IPS-20b (cell line): ENCODE measurements around the gene EVI5.

Source experiments
- H3K27ac ChIP-seq: one replicate; pipeline ENCODE4 v1.5.1; 2013; ENCODE audit warnings: low read length
- H3K27me3 ChIP-seq: 2 replicates; pipeline ENCODE4 v1.6.1; 2013; ENCODE audit warnings: mild to moderate bottlenecking, low read length, inconsistent platforms; ENCODE audit not compliant: insufficient read depth
- H3K36me3 ChIP-seq: 2 replicates; pipeline ENCODE4 v1.6.1; 2013; ENCODE audit warnings: low read depth, mild to moderate bottlenecking, inconsistent platforms, low read length, moderate library complexity; ENCODE audit not compliant: insufficient read depth
- H3K4me1 ChIP-seq: 2 replicates; pipeline ENCODE4 v1.6.1; 2013; ENCODE audit warnings: mild to moderate bottlenecking, control low read depth, inconsistent platforms, low read length, moderate library complexity; ENCODE audit not compliant: insufficient read depth
- H3K4me3 ChIP-seq: 2 replicates; pipeline ENCODE4 v1.5.1; 2013; ENCODE audit warnings: mild to moderate bottlenecking, low read length, inconsistent platforms
- H3K9ac ChIP-seq: 2 replicates; pipeline ENCODE4 v1.6.1; 2013; ENCODE audit warnings: low read depth, mild to moderate bottlenecking, inconsistent platforms, low read length, moderate library complexity
- H3K9me3 ChIP-seq: 2 replicates; pipeline ENCODE4 v1.6.1; 2013; ENCODE audit warnings: mild to moderate bottlenecking, low read depth, low read length, inconsistent platforms; ENCODE audit not compliant: insufficient read depth

The EVI5 gene

GRCh38 chr1:92784639-92785500 is at the start of gene EVI5:
Gene EVI5 (minus strand): TSS chr1:92785108. CDS start chr1:92736546, 48,562 bp downstream.
- Histone ChIP-seq H3K27ac (no peak within 1 kb of the TSS), H3K9ac (peak within 1 kb of the TSS; percentile 76; the same call in 1 of the 2 replicates), H3K27me3 (peaks cover 21% of the 10 kb centered on the region), H3K9me3 (no peaks in the 10 kb centered on the region), H3K4me3 (peak within 1 kb of the TSS; percentile 78), H3K4me1 (0 out of 2 replicates have a peak, but pooled peaks cover 3% of the 10 kb centered on the region), H3K36me3 (no peaks in the 10 kb centered on the region; the same call in 1 of the 2 replicates)

GRCh38 chr1:92834617-92835016 is 49.7 kb upstream of the EVI5 start:
- Histone ChIP-seq H3K9ac (peak overlapping the region; percentile 99; the same call in 1 of the 2 replicates), H3K27ac (no peak overlapping the region), H3K4me1 (peaks cover 15% of the 10 kb centered on the region; the same call in 1 of the 2 replicates), H3K9me3 (no peaks in the 10 kb centered on the region), H3K27me3 (no peaks in the 10 kb centered on the region), H3K36me3 (peaks cover 75% of the 10 kb centered on the region), H3K4me3 (peak overlapping the region; percentile 93)

GRCh38 chr1:92833840-92834239 is 48.9 kb upstream of the EVI5 start:
- Histone ChIP-seq H3K27ac (no peak overlapping the region), H3K4me3 (peak overlapping the region; percentile 93), H3K4me1 (peaks cover 15% of the 10 kb centered on the region; the same call in 1 of the 2 replicates)

GRCh38 chr1:92832537-92833114 is 47.7 kb upstream of the EVI5 start:
- H3K4me1 ChIP-seq: peaks cover 15% of the 10 kb centered on the region; the same call in 1 of the 2 replicates
- peak overlapping the region; percentile 93 for H3K4me3 ChIP-seq
- peak overlapping the region; percentile 92 for H3K27ac ChIP-seq
- no peaks in the 10 kb centered on the region for H3K9me3 ChIP-seq
- H3K36me3 ChIP-seq: peaks cover 55% of the 10 kb centered on the region
- peak overlapping the region; percentile 99 for H3K9ac ChIP-seq
- no peaks in the 10 kb centered on the region for H3K27me3 ChIP-seq

More at GRCh38 chr1:92833840-92834239, 48.9 kb upstream of the EVI5 start:
- Histone ChIP-seq H3K9ac (peak overlapping the region; percentile 99), H3K36me3 (peaks cover 67% of the 10 kb centered on the region), H3K9me3 (no peaks in the 10 kb centered on the region), H3K27me3 (no peaks in the 10 kb centered on the region)

GRCh38 chr1:92831762-92832536 is 47.0 kb upstream of the EVI5 start, which contains the start of gene RPL5:
Gene RPL5 (plus strand): TSS chr1:92832040. CDS start chr1:92832115, 75 bp downstream.
- Histone ChIP-seq H3K9me3 (no peaks in the 10 kb centered on the region), H3K36me3 (peaks cover 48% of the 10 kb centered on the region), H3K4me3 (peak within 1 kb of the TSS; percentile 93), H3K4me1 (peaks cover 15% of the 10 kb centered on the region; the same call in 1 of the 2 replicates), H3K27ac (peak within 1 kb of the TSS; percentile 92), H3K9ac (peak within 1 kb of the TSS; percentile 99), H3K27me3 (no peaks in the 10 kb centered on the region)

- Histone ChIP-seq H3K4me3 (peak overlapping the region; percentile 93; the same call in 1 of the 2 replicates), H3K36me3 (peaks cover 43% of the 10 kb centered on the region), H3K9me3 (no peaks in the 10 kb centered on the region), H3K4me1 (peaks cover 15% of the 10 kb centered on the region; the same call in 1 of the 2 replicates), H3K9ac (no peak overlapping the region), H3K27ac (no peak overlapping the region), H3K27me3 (no peaks in the 10 kb centered on the region)
Measured at GRCh38 chr1:92831368-92831761, 46.5 kb upstream of the EVI5 start.

- Histone ChIP-seq H3K27me3 (no peaks in the 10 kb centered on the region), H3K4me3 (no peak overlapping the region), H3K27ac (no peak overlapping the region), H3K36me3 (no peaks in the 10 kb centered on the region), H3K9me3 (no peaks in the 10 kb centered on the region), H3K4me1 (no peaks in the 10 kb centered on the region; the same call in 1 of the 2 replicates), H3K9ac (no peak overlapping the region)
Measured at GRCh38 chr1:92826792-92827191, 41.9 kb upstream of the EVI5 start.

- Histone ChIP-seq H3K4me1 (no peaks in the 10 kb centered on the region), H3K9me3 (no peaks in the 10 kb centered on the region), H3K27ac (no peak overlapping the region), H3K9ac (no peak overlapping the region; the same call in 1 of the 2 replicates), H3K4me3 (no peak overlapping the region), H3K36me3 (no peaks in the 10 kb centered on the region), H3K27me3 (no peaks in the 10 kb centered on the region)
Measured at GRCh38 chr1:92822879-92823278, 38.0 kb upstream of the EVI5 start.

GRCh38 chr1:92820551-92820950 is 35.6 kb upstream of the EVI5 start:
- Histone ChIP-seq H3K4me3 (no peak overlapping the region), H3K27me3 (no peaks in the 10 kb centered on the region), H3K36me3 (no peaks in the 10 kb centered on the region), H3K9ac (no peak overlapping the region), H3K9me3 (no peaks in the 10 kb centered on the region), H3K27ac (no peak overlapping the region), H3K4me1 (no peaks in the 10 kb centered on the region)

GRCh38 chr1:92820024-92820423 is 35.1 kb upstream of the EVI5 start:
- no peak overlapping the region for H3K9ac ChIP-seq
- no peaks in the 10 kb centered on the region for H3K27me3 ChIP-seq
- no peaks in the 10 kb centered on the region for H3K9me3 ChIP-seq
- no peak overlapping the region for H3K27ac ChIP-seq
- no peaks in the 10 kb centered on the region for H3K4me1 ChIP-seq
- H3K4me3 ChIP-seq: no peak overlapping the region
- H3K36me3 ChIP-seq: no peaks in the 10 kb centered on the region
